ENCODE measurements around the gene ATP1B2. TPM values are rescaled to one million over a fixed set of nuclear protein-coding genes. Genes with fewer than 3 reads are reported as not detected.
"Not testable (repeated sequence)": the region's sequence is repeated elsewhere in the genome, so short reads cannot be mapped to it uniquely, and the experiment has no call there.

Gene ATP1B2, protein sequence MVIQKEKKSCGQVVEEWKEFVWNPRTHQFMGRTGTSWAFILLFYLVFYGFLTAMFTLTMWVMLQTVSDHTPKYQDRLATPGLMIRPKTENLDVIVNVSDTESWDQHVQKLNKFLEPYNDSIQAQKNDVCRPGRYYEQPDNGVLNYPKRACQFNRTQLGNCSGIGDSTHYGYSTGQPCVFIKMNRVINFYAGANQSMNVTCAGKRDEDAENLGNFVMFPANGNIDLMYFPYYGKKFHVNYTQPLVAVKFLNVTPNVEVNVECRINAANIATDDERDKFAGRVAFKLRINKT
- polyA plus RNA-seq (2012; ENCODE audit: insufficient read depth, insufficient read length): not detected

DNA sequence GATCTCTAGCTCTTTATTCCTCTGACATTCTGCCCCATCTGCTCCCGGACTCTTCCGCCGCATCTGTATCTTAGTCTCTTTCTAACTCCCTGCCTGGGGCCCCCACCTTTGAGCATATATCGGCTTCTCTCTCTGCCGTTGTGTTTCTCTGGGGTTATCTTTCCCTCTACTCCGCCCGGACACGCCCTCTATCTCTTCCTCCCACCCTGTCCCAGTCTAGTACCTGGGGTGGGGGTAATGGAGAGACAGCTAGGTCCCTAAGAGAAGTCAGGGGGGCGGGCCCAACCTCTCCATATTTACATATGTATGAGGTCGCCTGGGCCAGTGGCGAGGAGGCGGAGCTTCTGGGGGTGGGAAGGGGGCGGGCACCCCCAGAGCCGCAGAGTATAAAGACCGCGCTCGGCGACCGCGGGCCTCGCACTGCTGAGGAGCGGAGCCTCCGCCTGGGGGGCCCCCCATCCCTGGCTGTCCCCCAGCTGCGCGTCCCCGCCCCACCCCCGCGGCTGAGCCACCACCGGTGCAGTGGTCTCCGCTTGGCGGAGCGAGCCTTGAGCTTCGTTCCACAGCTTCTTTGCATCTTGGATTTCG lies at the start of gene ATP1B2:
TSS of gene ATP1B2 (plus strand) at position 418 of the 588 bp plus-strand sequence. CDS start 593 bp downstream, outside the sequence.
- peak; percentile 66 for DNase-seq (ENCODE audit: low read depth, low spot score)
- peak within 1 kb of the TSS; percentile 22; the same call in 1 of the 2 replicates for H3K4me3 ChIP-seq (ENCODE audit: low read length)

GRCh38 chr17:7606280-7606679 lies 44.4 kb upstream of the ATP1B2 start:
- DNase-seq (ENCODE audit: low read depth, low spot score): no peak
- H3K4me3 ChIP-seq (ENCODE audit: low read length): no peak overlapping the region

GRCh38 chr17:7610641-7611040 lies 40.1 kb upstream of the ATP1B2 start:
- no peak for DNase-seq (ENCODE audit: low read depth, low spot score)
- H3K4me3 ChIP-seq (ENCODE audit: low read length): no peak overlapping the region

GRCh38 chr17:7611635-7612293 lies 39.0 kb upstream of the ATP1B2 start:
- DNase-seq (ENCODE audit: low read depth, low spot score): no peak
- no peak overlapping the region for H3K4me3 ChIP-seq (ENCODE audit: low read length)

DNA sequence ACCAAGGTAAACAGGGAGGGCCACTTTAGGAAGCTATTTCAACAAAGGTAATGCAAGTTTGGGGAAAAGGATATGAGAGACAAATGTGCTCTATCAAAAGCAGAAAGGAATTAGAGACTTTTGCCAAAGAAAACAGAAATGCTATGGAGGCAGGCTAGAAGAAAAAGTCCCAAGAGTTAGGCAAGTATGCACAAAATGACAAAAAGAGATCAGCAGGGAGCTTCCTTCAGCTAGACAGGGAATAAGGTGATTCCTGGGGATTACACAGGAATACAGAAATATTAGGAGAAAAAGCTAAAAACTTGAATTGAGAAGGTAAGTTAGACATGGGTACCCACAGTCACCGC lies 38.5 kb upstream of the ATP1B2 start:
- no peak for DNase-seq (ENCODE audit: low read depth, low spot score)
- H3K4me3 ChIP-seq (ENCODE audit: low read length): no peak overlapping the region

DNA sequence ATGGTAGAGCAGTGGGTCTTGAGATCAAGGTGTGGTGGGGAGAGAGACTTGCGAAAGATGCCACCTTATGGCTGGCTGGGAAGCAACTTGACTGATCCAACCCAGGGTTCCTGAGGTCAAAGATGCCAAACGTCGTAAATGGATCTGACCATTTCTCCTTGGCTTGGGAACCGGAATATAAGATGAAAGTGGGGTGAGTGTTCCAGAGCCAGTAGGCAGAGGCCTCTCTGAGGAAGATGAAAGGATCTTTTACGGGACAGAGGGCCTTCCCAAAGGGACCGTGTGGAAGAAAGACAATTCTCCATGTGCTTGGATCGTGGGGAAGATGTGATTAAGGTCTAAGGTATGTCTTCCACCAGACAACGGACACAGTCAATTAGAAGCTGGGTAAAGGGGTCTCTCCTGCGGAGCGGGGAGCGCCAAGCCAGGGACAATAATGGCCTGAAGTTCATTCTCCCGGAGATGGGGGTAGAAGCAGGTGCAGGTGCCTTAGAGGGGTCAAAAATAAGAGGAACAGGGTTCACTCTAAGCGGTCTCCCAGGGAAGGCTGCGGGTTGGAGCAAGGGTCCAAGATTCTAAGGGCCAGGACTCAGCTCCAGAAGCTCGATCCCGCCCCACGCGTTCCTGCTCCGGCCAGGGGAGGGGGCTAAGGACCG lies 36.8 kb upstream of the ATP1B2 start:
- H3K4me3 ChIP-seq (ENCODE audit: low read length): peak overlapping the region; percentile 90
- no peak for DNase-seq (ENCODE audit: low read depth, low spot score)

- DNase-seq (ENCODE audit: low read depth, low spot score): peak; percentile 99
- H3K4me3 ChIP-seq (ENCODE audit: low read length): peak within 1 kb of the TSS; percentile 90
Observed at GRCh38 chr17:7614425-7615264, 36.1 kb upstream of the ATP1B2 start, which contains the start of gene FXR2. Gene FXR2, minus strand, starts transcription at chr17:7614897. Its CDS starts 365 bp downstream, at chr17:7614532.

GRCh38 chr17:7615265-7615747 lies 35.4 kb upstream of the ATP1B2 start:
- H3K4me3 ChIP-seq (ENCODE audit: low read length): peak overlapping the region; percentile 61
- DNase-seq (ENCODE audit: low read depth, low spot score): no peak

DNA sequence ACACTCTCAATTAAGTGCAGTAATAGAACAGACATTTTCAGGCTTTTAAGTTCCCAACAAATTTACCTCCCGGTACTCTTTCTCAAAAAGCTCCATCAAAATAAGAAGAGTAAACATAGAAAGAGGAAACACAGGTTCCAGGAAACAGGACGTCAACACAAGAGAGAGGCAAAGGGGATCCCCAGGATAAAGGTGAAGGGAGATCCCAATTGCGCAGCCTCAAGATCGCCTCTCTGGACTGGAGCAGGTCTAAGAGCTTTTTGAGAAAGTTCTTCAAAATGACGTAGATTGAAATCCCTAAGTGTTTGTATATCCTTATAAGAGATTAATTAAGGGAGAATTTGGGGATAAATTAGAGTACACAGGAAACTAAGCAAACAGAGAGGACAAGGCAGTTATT lies 32.1 kb upstream of the ATP1B2 start:
- H3K4me3 ChIP-seq (ENCODE audit: low read length): no peak overlapping the region
- DNase-seq (ENCODE audit: low read depth, low spot score): no peak

GRCh38 chr17:7620835-7621234 lies 29.9 kb upstream of the ATP1B2 start:
- no peak overlapping the region for H3K4me3 ChIP-seq (ENCODE audit: low read length)
- DNase-seq (ENCODE audit: low read depth, low spot score): no peak

GRCh38 chr17:7623661-7624060 lies 27.1 kb upstream of the ATP1B2 start:
- no peak for DNase-seq (ENCODE audit: low read depth, low spot score)

GRCh38 chr17:7625749-7626148 lies 25.0 kb upstream of the ATP1B2 start:
- H3K4me3 ChIP-seq (ENCODE audit: low read length); DNase-seq (ENCODE audit: low read depth, low spot score): not testable (repeated sequence)

More at GRCh38 chr17:7623661-7624060, 27.1 kb upstream of the ATP1B2 start:
- H3K4me3 ChIP-seq (ENCODE audit: low read length): no peak overlapping the region

- H3K4me3 ChIP-seq (ENCODE audit: low read length): no peak overlapping the region
- no peak for DNase-seq (ENCODE audit: low read depth, low spot score)
Observed at GRCh38 chr17:7626307-7626706, 24.4 kb upstream of the ATP1B2 start.

- H3K4me3 ChIP-seq (ENCODE audit: low read length): peak overlapping the region; percentile 63
- no peak for DNase-seq (ENCODE audit: low read depth, low spot score)
Observed at GRCh38 chr17:7626956-7627249, 23.8 kb upstream of the ATP1B2 start.

DNA sequence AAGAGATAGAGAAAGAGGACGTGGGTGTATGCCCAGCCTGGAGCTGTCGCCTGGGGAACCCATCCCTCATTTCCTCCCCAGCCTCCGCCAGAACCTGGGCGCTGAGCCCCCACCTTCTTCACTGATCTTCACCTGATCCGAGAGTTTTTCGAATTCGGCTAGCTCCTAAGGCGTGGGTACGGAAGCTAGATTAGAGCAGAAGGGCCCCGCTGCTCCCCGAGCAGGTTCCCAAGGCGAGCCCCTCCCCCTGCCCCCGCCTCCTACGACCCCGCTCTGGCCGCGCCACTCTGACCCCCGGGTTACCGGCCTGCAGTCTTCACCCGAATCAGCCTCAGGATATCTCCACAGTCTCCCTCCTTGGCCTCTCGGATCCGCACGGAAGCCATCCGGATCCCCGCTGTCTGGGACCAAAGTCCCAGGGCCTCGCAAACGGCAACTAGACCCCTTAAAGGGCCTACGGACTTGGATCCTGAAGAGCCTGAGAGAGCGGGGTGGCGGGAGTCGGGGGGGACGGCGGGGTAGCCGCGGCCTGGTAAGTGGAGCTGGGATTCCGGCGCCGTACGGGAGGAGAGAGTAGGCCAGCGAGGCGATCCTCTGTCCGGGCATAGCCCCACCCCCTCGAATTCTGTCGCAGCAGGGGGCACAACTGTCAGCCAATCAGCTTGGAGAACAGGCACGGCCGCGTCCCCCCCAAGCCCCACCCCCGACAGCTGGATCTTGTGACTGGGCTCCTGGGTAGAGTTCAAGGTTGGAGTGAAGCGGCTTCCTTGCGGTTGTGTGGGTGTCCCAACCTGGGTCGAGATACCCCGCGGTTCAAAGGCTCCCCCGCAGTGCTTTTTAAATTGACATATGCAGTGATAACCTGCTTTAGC lies 23.2 kb upstream of the ATP1B2 start, which contains the start of gene SAT2:
TSS of gene SAT2 (minus strand) at position 572 of the 872 bp plus-strand sequence. CDS start at position 386, 186 bp downstream.
- H3K4me3 ChIP-seq (ENCODE audit: low read length): peak within 1 kb of the TSS; percentile 63
- DNase-seq (ENCODE audit: low read depth, low spot score): peak; percentile 86

- no peak within 1 kb of the TSS for H3K4me3 ChIP-seq (ENCODE audit: low read length)
Observed at GRCh38 chr17:7629939-7630571, 20.7 kb upstream of the ATP1B2 start, which contains the start of gene SHBG. Gene SHBG, plus strand, starts transcription at chr17:7630135. Its CDS starts 38 bp downstream, at chr17:7630173.

More at GRCh38 chr17:7629939-7630571, 20.7 kb upstream of the ATP1B2 start, which contains the start of gene SHBG:
- no peak for DNase-seq (ENCODE audit: low read depth, low spot score)

Data from Jurkat, Clone E6-1 (cell line).